ENCODE data around the gene B2M. TPM values are rescaled to one million over a fixed set of nuclear protein-coding genes. Genes with fewer than 3 reads are reported as not detected.
"Not testable (repeated sequence)": the region's sequence is repeated elsewhere in the genome, so short reads cannot be mapped to it uniquely, and the experiment has no call there.

The B2M gene
- total RNA-seq, 2 donors from 2014 or later: 1,809 to 2,111 TPM

DNA sequence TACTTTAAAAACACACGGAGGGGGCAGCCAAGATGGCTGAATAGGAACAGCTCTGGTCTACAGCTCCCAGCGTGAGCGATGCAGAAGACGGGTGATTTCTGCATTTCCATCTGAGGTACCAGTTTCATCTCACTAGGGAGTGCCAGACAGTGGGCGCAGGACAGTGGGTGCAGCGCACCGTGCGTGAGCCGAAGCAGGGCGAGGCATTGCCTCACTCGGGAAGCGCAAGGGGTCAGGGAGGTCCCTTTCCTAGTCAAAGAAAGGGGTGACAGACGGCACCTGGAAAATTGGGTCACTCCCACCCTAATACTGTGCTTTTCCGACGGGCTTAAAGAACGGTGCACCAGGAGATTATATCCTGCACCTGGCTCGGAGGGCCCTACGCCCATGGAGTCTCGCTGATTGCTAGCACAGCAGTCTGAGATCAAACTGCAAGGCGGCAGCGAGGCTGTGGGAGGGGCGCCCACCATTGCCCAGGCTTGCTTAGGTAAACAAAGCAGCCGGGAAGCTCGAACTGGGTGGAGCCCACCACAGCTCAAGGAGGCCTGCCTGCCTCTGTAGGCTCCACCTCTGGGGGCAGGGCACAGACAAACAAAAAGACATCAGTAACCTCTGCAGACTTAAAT is 28.0 kb downstream of the B2M start:
- intact Hi-C loops (cut with DNase I): loop anchor here (5.0 to 10.0 kb wide), 3 partner anchors 77 to 155 kb away; partner anchors contain the start of gene SPG11 (in 2 of the 2)
- not testable (repeated sequence) for DNase-seq (ENCODE audit: low spot score)

DNA sequence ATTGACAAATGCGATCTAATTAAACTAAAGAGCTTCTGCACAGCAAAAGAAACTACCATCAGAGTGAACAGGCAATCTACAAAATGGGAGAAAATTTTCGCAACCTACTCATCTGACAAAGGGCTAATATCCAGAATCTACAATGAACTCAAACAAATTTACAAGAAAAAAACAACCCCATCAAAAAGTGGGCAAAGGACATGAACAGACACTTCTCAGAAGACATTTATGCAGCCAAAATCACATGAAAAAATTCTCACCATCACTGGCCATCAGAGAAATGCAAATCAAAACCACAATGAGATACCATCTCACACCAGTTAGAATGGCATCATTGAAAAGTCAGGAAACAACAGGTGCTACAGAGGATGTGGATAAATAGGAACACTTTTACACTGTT is 32.1 kb downstream of the B2M start:
- intact Hi-C loops (cut with DNase I); DNase-seq (ENCODE audit: low spot score): not testable (repeated sequence)

DNA sequence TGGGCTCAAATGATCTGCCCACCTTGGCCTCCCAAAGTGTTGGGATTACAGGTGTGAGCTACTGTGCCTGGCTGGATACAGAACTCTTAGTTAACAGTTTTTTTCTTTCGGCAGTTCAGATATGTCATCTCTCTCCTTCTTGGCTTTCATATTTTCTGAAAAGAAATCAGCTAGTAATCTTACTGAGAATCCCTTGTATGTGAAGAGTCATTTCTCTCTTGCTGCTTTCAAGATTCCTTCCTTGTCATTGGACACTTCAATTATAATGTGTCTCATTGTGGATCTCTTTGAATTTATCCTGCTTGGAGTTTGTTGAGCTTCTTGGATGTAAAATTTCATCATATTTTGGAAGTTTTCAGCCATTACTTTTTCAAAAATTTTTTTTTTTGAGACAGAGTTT is 42.0 kb downstream of the B2M start:
- intact Hi-C loops (cut with DNase I): no loop called here
- DNase-seq (ENCODE audit: low spot score): no peak

DNA sequence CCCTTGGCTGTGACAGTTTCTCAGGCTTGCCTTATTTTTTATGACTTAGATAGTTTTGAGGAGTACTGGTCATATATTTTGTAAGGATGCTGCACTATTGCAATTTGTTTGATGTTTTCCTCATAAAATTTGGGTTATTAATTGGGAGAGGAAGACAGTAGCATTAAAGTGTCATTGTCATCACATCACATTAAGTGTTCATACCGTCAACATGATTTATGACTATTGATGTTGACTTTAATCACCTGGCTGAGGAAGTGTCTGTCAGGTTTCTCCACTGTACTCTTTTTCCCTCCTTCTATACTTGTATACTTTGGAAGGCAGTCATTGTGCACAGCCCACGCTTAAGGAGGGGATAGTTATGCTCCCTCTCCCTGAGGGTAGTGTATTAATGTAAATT is 51.9 kb downstream of the B2M start:
- no peak for DNase-seq (ENCODE audit: low spot score)

DNA sequence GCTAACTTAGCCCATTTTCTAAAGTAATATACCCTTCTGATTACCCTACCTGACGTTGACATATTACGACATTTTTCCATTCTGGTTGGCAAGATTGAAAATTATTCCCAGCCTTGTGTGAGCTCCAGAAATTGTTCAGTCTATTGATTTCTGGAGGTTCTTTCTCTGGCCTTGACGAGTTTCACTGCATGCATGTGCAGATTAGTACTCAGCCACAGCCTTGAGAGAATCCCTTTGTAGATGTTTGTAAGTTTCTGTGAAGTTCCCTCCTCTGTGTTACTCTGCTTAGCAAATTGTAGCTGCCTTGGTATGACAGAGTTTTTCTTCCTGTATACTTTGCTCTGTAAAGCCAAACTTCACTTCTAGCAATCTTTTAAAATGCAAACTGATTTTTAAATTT is 52.5 kb downstream of the B2M start:
- intact Hi-C loops (cut with DNase I): no loop called here
- no peak for DNase-seq (ENCODE audit: low spot score)

More for the DNA sequence above, 51.9 kb downstream of the B2M start:
- intact Hi-C loops (cut with DNase I): no loop called here

DNA sequence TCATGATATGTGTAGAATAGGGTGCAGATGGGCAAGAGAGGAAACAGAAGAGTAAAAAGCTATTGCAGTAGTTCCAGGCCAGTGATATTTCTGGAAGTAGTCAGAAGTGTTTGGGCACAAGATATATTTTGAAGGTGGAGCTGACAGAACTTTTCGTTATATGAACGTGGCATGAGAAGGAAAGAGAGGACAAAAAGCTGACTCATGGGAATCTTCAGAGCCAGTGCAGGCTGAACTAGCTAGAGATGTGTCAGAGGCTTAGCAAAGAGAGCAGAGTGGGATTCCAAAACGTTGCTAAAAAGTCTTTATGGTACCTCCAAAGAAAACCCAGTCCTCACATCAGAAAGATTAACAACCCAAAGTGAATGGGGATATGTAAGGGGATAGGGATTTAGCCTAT is 53.7 kb downstream of the B2M start:
- no peak for DNase-seq (ENCODE audit: low spot score)
- intact Hi-C loops (cut with DNase I): no loop called here

Other genes starting within 250 kb of the B2M start
- gene EIF3J, start 174.4 kb upstream of the B2M start, total RNA-seq: 10 to 100 TPM; 60.2 to 70.8 TPM
- gene SPG11, start 47.9 kb upstream of the B2M start, total RNA-seq: 10 to 100 TPM; 51.4 to 65.4 TPM
- gene PATL2, start 194 bp upstream of the B2M start, total RNA-seq: 1 to 10 TPM; 1.0 to 2.2 TPM
- 10 to 100 TPM; 20.0 to 28.7 TPM for gene TRIM69, start 25.0 kb downstream of the B2M start, total RNA-seq
- gene TERB2, start 245.2 kb downstream of the B2M start, total RNA-seq: not detected